GM18498 (cell line): ENCODE data around the gene TEKT3.

ENCODE experiments used
- ATAC-seq: cut with Tn5 transposase; IDR thresholded peaks from one replicate; pipeline ENCODE4 v1.9.1; 2021; ENCODE audit warnings: mild to moderate bottlenecking, moderate library complexity; ENCODE audit not compliant: unreplicated experiment

The TEKT3 gene

DNA sequence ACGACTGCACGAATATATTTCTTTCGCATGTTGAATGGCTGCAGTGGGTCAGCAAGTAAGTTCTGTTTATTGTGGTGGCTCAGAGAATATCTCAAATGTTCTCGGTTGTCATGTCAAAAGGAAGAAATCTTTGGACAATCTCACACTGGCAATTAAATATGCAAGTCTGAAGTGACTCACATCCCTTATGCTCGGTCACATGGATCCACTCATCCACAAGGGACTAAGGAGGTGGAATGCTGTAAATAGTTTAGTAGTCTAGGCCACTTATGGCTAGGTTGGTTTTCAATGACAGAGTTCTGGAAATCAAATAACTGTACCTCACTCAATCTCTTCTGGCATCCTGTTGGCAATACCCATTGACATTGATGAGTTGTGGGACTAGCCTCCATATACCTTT, 43.2 kb downstream of the TEKT3 start:
- ATAC-seq, result no peak

DNA sequence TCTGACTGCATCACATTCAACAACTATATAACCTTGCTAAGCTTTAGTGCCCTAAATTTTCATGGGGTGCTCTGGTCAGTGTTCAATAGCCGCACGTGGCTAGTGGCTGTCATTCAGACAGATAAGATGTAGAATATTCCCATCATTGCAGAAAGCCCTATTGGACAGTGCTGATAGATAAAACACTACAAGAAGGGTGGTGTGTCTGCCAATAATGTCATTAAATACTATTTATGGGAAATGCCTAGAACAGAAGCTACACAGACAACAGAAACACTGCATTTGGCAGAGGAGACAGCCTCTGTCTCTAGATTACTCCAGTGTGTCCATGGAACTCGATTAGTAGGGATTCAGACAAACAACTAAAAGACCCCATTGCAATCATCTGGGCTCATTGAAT, 47.8 kb downstream of the TEKT3 start:
- no peak for ATAC-seq

DNA sequence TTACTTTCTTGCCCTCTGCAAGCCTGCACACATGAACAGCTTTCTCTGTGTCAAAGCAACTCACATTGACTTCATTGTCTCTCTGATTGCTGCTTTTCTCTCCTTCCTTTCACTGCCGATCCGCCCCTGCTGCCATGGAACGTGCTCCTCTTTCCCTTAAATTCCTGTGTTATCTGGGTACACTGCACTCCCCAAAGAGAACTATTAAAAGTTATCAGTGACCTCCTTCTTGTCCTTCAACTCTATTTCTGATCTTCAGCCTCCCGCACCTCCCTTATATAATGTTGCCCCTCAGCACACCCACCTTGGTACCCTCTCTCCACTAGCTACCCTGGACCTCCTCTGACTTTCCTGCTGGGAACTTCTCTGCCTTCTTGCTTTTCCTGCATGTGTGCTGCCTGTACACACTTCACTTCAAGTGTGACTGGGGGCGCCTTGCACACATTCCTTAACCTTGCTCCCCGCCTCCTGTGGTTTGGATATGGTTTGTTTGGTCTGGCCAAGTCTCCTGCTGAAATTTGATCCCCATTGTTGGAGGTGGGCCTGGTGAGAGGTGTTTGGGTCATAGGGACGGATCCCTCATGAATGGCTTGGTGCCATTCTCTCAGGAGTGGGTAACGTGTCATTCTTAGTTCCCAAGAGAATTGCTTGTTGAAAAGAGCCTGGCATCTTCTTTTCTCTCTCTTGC, 49.6 kb downstream of the TEKT3 start:
- ATAC-seq, result no peak

DNA sequence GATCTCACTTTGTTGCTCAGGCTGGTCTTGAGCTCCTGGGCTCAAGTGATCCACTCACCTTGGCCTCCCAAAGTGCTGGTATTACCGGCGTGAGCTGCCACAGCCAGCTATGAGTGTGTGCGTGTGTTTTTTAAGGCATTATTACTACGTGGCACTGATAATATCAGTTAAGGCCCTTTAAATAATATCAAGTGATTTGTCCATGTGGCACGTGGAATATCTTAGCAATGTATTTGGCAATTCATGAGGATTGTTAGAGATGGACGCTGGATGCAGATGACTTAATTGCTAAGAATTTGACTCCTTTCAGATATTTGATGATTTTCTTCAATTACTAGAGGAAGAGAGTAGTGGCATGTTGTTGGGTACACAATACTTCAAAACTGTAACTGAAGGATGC, 50.8 kb downstream of the TEKT3 start:
- ATAC-seq, result no peak

DNA sequence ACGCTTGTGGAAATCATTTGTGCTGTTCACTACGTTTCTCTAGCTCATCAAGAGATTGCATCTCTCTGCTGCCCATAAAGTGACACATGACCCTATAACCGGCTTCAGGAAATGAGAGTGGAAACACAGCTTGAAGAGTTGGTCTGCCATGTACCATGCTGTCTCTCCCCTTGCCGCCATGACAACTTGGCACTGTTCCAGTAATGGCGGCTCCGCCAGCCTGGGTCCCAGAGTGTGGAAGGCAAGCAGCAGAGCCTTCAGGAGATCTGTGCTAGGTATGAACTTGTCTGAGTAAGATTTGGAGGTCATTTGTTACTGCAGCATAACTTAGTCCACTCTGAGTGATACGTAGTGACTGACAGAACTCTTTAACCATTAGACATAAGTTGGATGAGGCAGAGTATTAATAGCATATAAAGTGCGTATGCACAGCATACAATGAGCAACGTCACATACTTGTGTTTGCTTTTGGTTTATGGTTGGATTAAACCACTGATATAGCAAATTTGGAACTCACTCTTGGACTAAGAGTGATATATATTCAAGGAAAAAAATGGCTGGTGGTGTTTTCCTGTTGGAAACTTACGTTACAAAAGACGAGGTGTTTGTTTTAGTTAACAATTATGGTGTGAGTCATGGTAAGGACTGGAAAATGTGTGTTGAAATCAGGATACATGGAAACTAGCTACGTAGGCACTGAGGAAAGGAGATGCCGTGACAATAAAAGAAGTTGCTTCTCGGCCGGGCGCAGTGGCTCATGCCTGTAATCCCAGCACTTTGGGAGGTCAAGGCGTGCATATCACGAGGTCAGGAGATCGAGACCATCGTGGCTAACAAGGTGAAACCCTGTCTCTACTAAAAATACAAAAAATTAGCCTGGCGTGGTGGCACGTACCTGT, 51.9 kb downstream of the TEKT3 start:
- ATAC-seq, result no peak

DNA sequence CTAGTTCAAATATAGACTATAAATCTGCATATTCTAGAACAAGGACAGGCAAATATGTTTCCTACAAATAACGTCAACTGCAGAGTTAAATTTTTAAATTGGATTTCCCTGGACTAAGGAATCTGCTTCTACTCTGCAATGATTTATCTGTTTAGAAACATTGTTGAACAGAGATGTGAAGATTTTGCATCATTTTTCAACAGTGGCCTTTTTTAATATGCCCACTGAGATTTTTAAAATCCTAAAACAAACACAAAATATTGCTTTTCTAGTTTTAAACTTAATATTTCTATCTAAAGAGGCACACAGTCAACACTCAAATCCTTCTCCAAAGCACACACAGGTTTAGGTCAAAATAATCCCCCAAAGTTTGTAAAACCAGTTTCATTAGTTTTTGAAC, 52.5 kb downstream of the TEKT3 start:
- no peak for ATAC-seq

DNA sequence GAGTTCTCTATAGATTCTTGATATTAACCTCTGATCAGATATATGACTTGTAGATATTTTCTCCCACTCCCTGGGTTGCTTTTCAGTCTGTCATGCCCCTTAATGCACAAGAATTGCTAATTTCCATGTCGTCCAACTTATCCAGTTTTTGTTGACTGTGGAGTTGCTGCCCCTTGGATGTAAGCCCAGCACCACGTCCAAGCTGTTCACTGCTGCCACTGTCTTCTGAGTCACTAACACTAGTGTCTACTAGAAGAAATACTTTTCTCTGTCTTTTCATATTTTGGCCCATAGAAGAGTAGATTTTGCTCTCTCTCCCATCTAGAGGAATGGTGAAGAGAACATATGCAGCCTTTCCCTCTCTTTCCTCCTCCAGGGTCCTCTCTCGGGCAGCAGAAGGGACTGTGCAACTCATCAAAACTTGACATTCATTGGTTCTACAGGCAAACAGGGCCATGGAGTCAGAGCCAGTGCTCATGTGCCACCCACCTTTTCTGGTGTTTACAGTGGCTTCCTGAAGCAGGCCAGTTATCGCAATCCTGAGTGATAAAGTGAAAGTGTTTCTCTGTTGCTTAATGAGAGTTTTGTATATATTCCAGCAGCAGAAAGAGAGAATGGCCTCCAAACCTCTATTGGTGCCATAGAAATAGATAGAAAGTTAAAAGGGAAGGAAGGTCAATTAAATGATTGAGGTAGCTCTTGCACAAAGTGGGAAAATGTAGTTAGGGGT, 53.7 kb downstream of the TEKT3 start:
- no peak for ATAC-seq

DNA sequence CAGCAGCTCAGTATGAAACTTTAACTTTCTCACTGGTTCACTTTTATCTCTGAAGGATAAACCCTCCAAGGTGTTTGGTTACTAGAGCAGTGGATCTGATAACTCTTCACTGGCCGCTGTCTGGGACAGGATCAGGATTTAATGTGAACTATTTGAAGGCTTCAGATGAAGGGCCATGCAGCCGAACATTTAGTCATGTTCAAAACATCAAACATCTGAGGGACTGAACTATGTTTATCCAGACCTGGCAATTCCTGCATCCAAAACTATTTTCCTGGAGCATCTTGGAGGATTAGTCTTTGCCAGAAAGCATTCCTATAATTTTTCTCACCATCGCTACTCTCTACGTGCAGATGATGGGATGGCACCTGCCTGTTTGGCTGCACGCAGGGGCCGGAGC, 55.9 kb downstream of the TEKT3 start:
- no peak for ATAC-seq

DNA sequence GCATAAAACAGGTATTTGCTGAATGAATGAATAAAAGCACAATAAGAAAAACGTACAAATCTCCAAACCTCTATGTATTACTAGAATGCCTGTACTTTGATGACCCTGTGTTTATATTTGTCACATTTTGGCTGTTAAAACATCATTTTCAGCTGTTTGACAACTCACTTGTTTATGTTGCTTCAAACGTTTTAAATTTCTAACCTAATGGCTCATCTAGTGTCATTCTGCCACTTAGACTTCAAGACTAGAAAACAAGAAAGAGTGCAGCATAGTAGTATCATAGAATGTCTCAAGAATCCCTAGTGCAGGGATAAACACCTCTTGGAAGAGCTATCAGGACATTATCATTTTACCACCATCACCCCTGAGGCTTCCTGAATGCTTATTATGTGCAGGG, 56.9 kb downstream of the TEKT3 start:
- ATAC-seq, result no peak

DNA sequence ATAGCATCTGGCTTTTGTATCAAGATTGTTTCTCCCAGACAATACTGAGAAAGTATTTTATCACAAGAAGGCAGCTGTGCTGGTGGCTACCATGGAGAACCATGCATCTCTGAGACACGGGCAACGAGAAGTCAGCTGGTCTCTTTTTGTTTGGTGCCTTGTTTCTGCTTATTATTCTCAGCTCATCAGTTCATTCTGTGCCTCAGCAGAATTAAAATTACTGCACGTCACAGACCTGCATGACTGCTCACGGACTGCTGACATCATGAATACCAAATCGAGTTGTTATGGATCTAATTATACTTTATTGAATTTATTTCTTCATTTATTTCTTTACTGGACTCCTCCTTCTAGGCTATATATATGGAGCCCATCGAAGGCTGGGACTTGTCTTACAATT, 57.3 kb downstream of the TEKT3 start:
- no peak for ATAC-seq

DNA sequence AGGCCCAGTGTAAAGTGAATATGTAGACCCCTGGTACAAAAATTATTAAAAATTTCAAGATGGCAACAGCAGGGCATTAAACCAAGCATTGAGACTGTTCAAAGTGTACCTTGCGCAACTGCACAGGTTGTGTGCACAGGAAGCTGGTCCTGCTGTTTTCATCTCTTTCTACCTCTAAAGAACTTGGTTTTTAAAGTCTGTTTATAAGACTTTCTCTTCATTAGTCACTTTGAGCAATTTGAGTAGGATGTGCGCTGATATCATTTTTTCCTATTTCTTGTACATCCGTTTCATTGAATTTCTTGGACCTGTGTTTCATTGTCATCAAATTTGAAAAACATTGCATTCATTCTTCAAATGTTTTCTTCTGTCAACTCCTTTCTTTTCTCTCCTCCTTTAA, 59.5 kb downstream of the TEKT3 start:
- ATAC-seq, result no peak

DNA sequence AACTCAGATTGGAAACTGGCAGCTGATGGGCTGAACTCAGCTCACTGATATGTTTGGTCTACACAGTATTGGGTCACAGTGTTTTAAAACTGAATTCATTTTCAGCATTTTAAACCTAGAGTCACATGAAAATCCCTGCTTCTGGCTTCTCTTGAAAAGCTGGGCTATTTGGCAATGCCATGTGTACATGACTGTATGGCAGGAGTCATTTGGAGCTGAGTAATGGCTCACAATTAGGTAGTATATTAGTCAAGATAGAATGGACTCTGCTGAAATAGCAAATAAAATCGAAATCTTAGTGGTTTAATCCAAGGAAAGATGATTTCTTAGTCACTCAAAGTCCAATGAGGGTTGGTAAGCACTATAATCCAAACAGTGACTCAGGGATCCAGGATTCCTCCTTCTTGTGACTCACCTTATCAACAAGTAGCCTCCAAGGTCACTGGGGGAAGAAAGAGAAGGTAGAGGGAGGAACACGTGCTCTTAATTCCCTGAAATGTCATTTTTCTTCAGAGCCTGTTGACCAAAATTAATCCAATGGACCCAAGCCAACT, 62.4 kb downstream of the TEKT3 start:
- ATAC-seq, result no peak

DNA sequence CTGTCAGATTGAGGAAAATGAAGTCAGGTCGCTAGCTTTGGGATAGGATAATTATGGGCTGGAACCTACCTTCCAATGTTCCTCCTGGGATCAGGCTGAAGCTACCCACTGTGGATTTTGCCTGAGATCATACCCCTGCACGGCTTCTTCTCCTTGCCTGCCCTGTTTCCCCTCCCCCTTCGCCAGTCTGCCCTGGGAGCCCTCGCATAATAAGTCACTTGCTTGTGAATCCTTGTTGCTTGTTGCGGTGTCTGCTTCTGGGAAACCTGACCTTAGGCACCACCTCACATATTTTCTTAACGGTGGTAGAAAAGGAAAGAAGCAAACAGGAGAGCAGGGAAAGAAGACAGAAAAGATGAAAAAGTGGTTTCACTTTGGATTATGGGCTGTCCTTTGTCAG, 63.0 kb downstream of the TEKT3 start:
- ATAC-seq, result no peak

DNA sequence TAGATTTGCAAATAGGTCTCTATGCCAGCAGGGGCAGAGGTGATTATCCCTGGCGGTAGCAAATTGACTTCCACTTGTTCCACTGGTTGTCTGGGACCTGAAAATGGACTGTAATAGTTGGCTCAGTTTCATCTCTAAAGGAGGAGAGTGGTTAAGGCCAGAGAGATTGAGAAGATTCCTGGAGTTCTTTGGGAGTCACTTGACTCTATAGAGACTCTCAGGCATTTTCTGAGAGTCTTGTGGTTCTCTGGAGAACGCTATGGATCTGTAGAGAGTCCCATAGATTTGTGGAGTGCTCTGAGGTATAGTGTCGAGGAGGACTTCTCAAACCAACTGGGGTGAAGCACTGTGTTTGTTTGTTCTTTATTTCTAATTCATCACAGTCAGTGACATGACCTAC, 67.4 kb downstream of the TEKT3 start:
- ATAC-seq, result no peak

DNA sequence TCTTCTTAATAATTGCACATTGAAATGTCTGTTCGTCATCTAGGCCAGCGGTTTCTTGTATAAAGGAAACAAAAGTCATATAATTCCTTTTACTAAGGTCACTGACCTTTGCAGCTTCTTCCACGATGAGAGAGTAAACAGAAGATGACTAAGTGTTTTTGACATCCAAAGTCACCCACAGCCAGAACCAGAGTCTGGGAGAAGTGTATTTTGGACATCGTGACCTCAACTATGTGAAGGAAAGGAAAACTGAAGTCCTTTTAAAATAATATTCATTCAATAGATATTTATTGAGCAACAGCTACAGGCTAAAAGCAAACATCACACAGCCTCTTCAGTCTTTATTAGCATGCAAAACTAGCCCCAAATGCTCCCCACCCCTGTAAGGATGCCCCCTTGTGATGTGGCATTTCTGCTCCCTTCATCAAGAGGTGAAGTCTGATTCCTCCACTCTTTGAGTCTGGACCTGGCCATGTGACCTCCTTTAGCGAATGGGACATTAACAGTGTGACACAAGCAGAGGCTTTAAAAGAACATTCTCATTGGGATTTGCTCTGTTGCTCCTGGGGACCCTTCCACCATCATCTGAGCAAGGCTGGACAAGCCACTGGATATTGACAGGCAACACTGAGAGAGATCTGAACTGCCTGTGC, 68.1 kb downstream of the TEKT3 start:
- no peak for ATAC-seq

DNA sequence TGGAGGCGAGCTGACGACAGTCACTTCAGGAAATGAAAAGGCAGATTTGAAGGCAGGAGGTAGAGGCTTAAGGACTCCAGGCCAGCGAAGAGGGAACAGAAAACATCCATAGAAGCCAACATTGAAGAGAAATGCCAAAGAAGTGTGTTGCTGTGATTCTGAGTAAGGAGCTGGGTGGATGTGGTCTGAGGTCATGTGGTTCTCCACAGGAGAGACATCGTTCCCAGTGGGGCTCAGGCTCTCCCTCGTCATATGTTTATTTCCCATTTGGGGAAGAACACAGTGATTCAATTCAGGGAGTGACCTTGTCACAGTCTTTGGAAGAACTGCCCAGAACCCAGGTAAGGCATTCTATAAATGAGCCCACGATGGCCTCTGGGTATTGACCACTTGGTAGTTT, 69.7 kb downstream of the TEKT3 start:
- ATAC-seq, result no peak

DNA sequence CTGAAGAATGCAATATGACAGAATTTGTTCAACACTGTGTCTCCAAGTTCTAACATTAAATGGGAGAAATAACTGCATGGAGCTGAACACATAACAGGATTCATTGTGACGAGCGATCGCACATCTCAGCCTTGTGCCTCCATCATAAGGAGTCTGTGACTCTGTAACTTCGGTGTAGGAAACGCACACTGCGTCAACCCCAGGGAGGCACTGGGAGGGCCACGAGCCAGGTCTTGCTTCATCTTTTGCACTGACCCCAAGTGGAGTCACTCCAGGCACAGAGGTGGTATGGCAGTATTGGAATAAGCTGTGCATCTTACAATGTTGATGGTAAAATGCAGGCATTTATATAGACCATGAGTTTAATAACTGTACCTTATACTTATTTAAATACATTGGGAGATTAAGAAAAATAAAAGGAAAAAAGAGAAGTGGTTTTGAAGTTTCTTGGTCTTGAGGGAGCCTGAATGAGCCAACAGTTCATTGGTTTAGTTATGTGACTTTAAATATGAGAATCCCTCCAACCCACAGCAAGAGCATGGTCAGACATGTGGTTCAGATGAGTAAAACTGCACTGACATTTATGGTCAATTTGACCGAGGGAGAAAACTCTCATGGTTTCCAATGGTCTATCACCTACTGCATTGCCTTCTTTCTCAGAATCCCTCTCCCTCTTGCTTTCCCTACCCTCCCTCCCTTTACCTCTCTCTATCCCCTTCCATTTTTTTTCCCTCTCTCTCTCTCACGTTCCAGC, 70.6 kb downstream of the TEKT3 start:
- ATAC-seq, result no peak

DNA sequence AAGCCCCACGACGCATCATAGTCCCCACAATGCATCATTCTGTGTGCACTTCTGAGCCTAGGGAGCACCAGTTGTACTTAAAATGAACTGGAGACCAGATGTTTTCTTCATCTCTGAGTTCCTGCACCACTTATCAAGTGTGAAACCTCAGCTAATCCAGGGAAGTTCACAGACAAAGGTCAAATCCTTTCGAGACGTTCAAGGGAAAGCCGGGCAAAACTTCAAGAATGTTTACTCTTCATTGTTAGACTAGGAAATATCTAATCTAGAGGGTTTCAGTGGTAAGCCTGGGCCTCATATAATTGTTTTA, 71.7 kb downstream of the TEKT3 start:
- ATAC-seq, result no peak

DNA sequence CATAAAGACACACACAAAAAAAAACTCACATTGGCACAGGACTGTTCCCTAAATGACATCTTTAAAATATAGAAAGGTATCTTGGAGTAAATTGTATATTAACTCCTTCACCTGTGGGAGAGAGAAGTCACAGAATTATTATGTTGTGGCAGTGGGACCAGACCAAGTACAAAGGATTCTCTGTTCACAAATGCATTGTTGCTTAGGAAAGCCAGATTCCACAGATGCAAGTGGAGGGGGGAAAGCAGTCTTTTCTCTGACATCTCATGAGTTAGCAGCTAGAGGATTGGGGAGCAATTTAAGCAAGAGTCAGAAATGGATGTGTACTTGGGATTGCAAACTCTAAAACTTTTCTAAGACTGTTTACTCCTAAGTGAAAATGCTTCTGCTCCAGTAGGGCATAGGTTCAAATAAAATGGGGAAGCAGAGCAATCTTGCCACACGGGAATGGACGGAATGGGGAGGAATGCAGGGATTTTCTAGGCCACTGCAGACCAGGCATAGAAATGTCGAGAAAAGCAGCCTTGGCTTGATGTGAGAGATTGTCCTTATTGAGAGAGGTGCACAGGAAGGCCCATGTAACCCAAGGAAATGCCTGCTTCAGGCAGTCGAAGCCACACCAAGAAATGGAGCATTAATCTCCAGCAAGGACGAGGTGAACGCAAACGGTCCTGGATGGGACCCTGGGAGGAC, 72.2 kb downstream of the TEKT3 start:
- ATAC-seq, result no peak

DNA sequence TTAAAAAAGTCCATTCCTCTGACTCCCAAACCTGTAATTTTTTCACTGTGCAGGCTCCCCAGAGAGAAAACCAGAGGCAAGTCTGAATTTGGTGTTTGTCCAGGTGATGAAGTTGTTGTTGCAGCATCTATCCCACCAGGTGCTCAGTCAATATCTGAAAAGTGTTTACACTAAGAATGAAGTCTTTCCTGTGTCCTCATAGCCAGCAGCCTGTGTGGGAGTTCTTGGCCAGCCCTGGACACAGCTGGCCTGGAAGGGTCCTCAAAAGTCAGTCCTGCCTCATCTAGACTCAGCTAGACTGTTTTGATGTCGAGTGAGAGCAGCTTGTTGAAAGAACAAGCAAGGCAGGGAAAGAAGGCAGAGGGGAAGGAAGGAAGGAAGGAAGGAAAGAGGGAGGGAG, 72.9 kb downstream of the TEKT3 start:
- ATAC-seq, result no peak
